Peyer's patch (tissue), 4 donors: ENCODE measurements around the gene SP9. TPM values are rescaled to one million over a fixed set of nuclear protein-coding genes. Genes with fewer than 3 reads are reported as not detected.

ENCODE experiments used
- DNase-seq, 3 donors: peaks; one replicate each; pipeline ENCODE4 v3.0.0-alpha.2; 2017 to 2019
- H3K27ac ChIP-seq, 4 donors: fragments of 200-600 bp; sonication (generic); one replicate each; pipeline ENCODE4 v1.5.1; 2016 to 2019
- H3K27me3 ChIP-seq, 2 donors: fragments of 200-600 bp; sonication (generic); one replicate each; pipeline ENCODE4 v1.5.1; 2019
- H3K36me3 ChIP-seq, 3 donors: fragments of 200-600 bp; sonication (generic); one replicate each; pipeline ENCODE4 v1.5.1; 2016 to 2019
- H3K4me1 ChIP-seq, 4 donors: fragments of 200-600 bp; sonication (generic); one replicate each; pipeline ENCODE4 v1.5.1; 2016 to 2019
- H3K4me3 ChIP-seq, 4 donors: fragments of 200-600 bp; sonication (generic); 1 replicate in 3 of 4; 2 replicates in 1 of 4; pipeline ENCODE4 v1.5.1; 2016 to 2019; ENCODE audit warnings: mild to moderate bottlenecking in 1 of 4
- H3K9me3 ChIP-seq, 4 donors: fragments of 200-600 bp; sonication (generic); one replicate each; pipeline ENCODE4 v1.5.1; 2016 to 2019; ENCODE audit warnings: mild to moderate bottlenecking in 1 of 4
- CTCF ChIP-seq, 6 experiments: fragments of 450-650 bp in 4 of 6; fragments of 200-600 bp in 2 of 6; sonication (generic) in 1 of 6; IDR thresholded peaks; one replicate each; pipeline ENCODE4 v1.5.1; 2017 to 2019; ENCODE audit warnings: antibody characterized with exemption in 6 of 6, mild to moderate bottlenecking in 3 of 6, moderate library complexity in 1 of 6
- POLR2A ChIP-seq, 2 donors: fragments of 450-650 bp; IDR thresholded peaks; one replicate each; pipeline ENCODE4 v1.5.1; 2017; ENCODE audit warnings: antibody characterized with exemption in 2 of 2, mild to moderate bottlenecking in 2 of 2, moderate library complexity in 2 of 2
- total RNA-seq, 4 donors: library from RNA; depleted of rRNA; stranded (reverse); fragments of >200 nt; gene quantifications; one replicate each; pipeline ENCODE4 v1.1.0, GENCODE V29; 2016

Gene SP9
- total RNA-seq: not detected

GRCh38 chr2:174334781-174335251, at the start of gene SP9:
TSS of gene SP9 (plus strand) at chr2:174334954. CDS start at chr2:174335093, 139 bp downstream.
- TF ChIP-seq CTCF (IDR thresholded peaks at IDR 0.05) (no peak), POLR2A (IDR thresholded peaks at IDR 0.05) (no peak)
- H3K4me3 ChIP-seq: peak within 1 kb of the TSS in 3 of 4 donors; percentile 41 to 50 (median 45)
- DNase-seq: peak in 1 of 3 donors; percentile 59
- peaks cover 0 to 57% (median 29%) of the 10 kb centered on the region in 4 donors for H3K4me1 ChIP-seq
- peaks cover 0 to 13% (median 0%) of the 10 kb centered on the region in 4 donors for H3K9me3 ChIP-seq
- no peak within 1 kb of the TSS for H3K27ac ChIP-seq
- H3K27me3 ChIP-seq: peaks cover 0 to 96% of the 10 kb centered on the region in 2 donors
- no peaks in the 10 kb centered on the region for H3K36me3 ChIP-seq

DNA sequence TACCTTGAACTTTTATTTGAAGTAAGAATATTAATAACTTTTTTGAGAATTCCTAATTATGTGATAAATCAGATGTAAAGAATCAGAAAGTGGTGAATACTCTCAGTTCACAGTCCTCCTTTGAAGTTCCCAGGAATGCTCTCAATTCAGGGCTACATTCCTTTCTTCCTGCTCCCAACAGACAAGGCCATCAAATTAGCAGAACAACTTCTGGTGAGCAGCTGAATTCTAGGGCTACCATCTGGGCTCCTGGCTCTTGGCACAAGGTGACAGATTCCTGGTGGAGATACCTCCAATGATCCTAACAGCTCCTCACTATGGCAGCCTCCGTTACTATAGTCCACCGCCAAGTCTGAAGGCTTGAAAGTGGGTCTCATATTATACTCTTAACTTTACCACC, 48.6 kb upstream of the SP9 start:
- no peak for DNase-seq
- Histone ChIP-seq H3K9me3 (no peaks in the 10 kb centered on the region), H3K36me3 (no peaks in the 10 kb centered on the region), H3K4me1 (no peaks in the 10 kb centered on the region), H3K27ac (no peak overlapping the region), H3K27me3 (no peaks in the 10 kb centered on the region), H3K4me3 (no peak overlapping the region)
- no peak for TF ChIP-seq CTCF (IDR thresholded peaks at IDR 0.05)
- TF ChIP-seq POLR2A (IDR thresholded peaks at IDR 0.05): no peak

- Histone ChIP-seq H3K36me3 (no peaks in the 10 kb centered on the region), H3K27ac (no peak overlapping the region), H3K27me3 (no peaks in the 10 kb centered on the region), H3K4me1 (no peaks in the 10 kb centered on the region), H3K4me3 (no peak overlapping the region), H3K9me3 (no peaks in the 10 kb centered on the region)
- TF ChIP-seq POLR2A (IDR thresholded peaks at IDR 0.05) (no peak), CTCF (IDR thresholded peaks at IDR 0.05) (no peak)
- no peak for DNase-seq
Measured at GRCh38 chr2:174292908-174293307, 41.8 kb upstream of the SP9 start.

DNA sequence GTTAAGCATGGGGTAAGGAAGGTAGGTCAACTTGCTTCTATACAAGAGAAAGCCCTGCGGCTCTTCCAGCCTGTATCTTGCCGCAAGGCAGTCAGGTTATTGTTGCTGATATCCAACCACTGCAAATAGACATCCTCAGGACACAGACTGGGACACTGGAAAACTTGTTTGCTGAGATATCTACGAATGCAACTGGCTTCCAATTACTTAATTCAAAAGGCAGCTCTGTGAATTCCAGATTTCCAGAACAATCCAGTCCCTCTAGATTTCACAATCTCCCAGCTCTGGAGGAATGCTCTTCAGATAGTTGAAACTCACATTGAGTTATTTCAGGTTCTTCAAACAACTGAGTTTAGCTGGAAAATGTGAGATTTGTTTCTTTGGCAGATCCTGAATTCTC, 34.6 kb upstream of the SP9 start:
- no peak for TF ChIP-seq CTCF (IDR thresholded peaks at IDR 0.05)
- no peak for TF ChIP-seq POLR2A (IDR thresholded peaks at IDR 0.05)
- Histone ChIP-seq H3K4me1 (no peaks in the 10 kb centered on the region), H3K27me3 (no peaks in the 10 kb centered on the region), H3K9me3 (no peaks in the 10 kb centered on the region), H3K36me3 (no peaks in the 10 kb centered on the region), H3K27ac (no peak overlapping the region), H3K4me3 (no peak overlapping the region)
- no peak for DNase-seq

DNA sequence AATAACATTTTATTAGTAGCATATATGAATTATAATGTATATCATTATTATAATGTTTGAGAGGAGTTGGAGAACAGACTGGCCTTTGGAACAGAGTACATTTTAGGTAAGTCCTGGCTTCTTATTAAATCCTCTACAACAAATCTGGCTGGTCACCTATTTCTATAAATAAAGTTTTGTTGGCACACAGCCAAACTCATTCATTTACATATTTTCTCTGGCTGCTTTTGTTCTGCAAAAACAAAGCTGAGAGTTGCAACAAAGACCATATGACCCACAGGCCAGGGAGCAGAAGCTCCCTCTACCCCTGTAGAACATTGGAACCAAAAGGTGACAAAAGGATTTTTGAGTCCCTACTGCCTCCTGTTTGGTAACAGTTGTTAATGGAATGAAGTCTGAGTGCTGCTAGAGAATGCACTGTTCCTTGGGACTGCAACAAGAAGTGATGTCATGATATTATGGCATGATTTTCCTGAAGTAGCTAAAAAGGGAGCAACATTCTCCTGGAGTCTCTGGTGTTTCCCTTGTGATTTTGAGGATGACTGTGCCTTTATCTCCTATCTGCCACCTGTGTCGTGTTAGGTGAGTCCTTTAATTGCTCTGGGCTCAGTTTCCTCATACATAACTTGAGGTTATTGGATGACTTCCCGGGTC, 22.0 kb upstream of the SP9 start:
- H3K4me3 ChIP-seq: no peak overlapping the region
- H3K27me3 ChIP-seq: no peaks in the 10 kb centered on the region
- DNase-seq: no peak
- no peaks in the 10 kb centered on the region for H3K9me3 ChIP-seq
- H3K36me3 ChIP-seq: no peaks in the 10 kb centered on the region
- no peak for TF ChIP-seq POLR2A (IDR thresholded peaks at IDR 0.05)
- no peak for TF ChIP-seq CTCF (IDR thresholded peaks at IDR 0.05)
- H3K4me1 ChIP-seq: no peaks in the 10 kb centered on the region
- no peak overlapping the region for H3K27ac ChIP-seq
